GM23338 (cell line): ENCODE measurements around the gene SNAP25. TPM values are rescaled to one million over a fixed set of nuclear protein-coding genes. Genes with fewer than 3 reads are reported as not detected.

ENCODE experiments used
- ATAC-seq: fragments of 200-7000 bp; cut with Tn5 transposase; 3 replicates; pipeline ENCODE4 v1.9.1; 2020
- DNase-seq: peaks from one replicate; pipeline ENCODE4 v3.0.0-alpha.2; 2015; ENCODE audit warnings: low spot score
- H2AFZ ChIP-seq: fragments of 200-600 bp; sonication (generic); 2 replicates; pipeline ENCODE4 v1.8.0; 2016; ENCODE audit warnings: antibody characterized with exemption, mild to moderate bottlenecking, moderate library complexity
- H3F3A ChIP-seq: fragments of 200-600 bp; sonication (generic); replicated peaks from 2 replicates; pipeline ENCODE4 v1.8.0; 2017; ENCODE audit warnings: antibody characterized with exemption, mixed run types, low read depth
- H3K27ac ChIP-seq: fragments of 200-600 bp; sonication (generic); 2 replicates; pipeline ENCODE4 v1.6.1; 2016; ENCODE audit warnings: low read depth
- H3K27me3 ChIP-seq: fragments of 200-600 bp; sonication (generic); 2 replicates; pipeline ENCODE4 v1.8.0; 2016; ENCODE audit warnings: mild to moderate bottlenecking, mixed run types, moderate library complexity; ENCODE audit not compliant: insufficient read depth
- H3K36me3 ChIP-seq: fragments of 200-600 bp; sonication (generic); 2 replicates; pipeline ENCODE4 v1.8.0; 2016; ENCODE audit warnings: mild to moderate bottlenecking; ENCODE audit not compliant: insufficient read depth
- H3K4me1 ChIP-seq: fragments of 200-600 bp; sonication (generic); 2 replicates; pipeline ENCODE4 v1.8.0; 2016; ENCODE audit warnings: mild to moderate bottlenecking, moderate library complexity; ENCODE audit not compliant: insufficient read depth
- H3K4me2 ChIP-seq: fragments of 200-600 bp; sonication (generic); 2 replicates; pipeline ENCODE4 v1.7.1; 2017; ENCODE audit warnings: mixed run types
- H3K4me3 ChIP-seq: fragments of 200-600 bp; sonication (generic); 2 replicates; pipeline ENCODE4 v1.6.1; 2016; ENCODE audit warnings: mixed run types
- H3K79me2 ChIP-seq: fragments of 200-600 bp; sonication (generic); replicated peaks from 2 replicates; pipeline ENCODE4 v1.8.0; 2017; ENCODE audit warnings: mild to moderate bottlenecking; ENCODE audit not compliant: insufficient read depth
- H3K9me2 ChIP-seq: fragments of 200-600 bp; sonication (generic); 2 replicates; pipeline ENCODE4 v1.8.0; 2017; ENCODE audit not compliant: insufficient read depth
- H4K20me1 ChIP-seq: fragments of 200-600 bp; sonication (generic); replicated peaks from 2 replicates; pipeline ENCODE4 v1.8.0; 2017; ENCODE audit warnings: mild to moderate bottlenecking; ENCODE audit not compliant: insufficient read depth
- H3K27ac Mint-ChIP-seq: 2 replicates; pipeline ENCODE4 v1.8.0; 2020; ENCODE audit warnings: inconsistent platforms, mild to moderate bottlenecking, moderate library complexity, mixed read lengths
- H3K27me3 Mint-ChIP-seq: 3 replicates; pipeline ENCODE4 v1.8.0; 2022; ENCODE audit warnings: low read depth, mild to moderate bottlenecking, moderate library complexity, mixed read lengths, inconsistent platforms; ENCODE audit not compliant: insufficient read depth, poor library complexity
- H3K36me3 Mint-ChIP-seq: 3 replicates; pipeline ENCODE4 v1.8.0; 2021; ENCODE audit warnings: low read depth, mild to moderate bottlenecking, inconsistent platforms, moderate library complexity, mixed read lengths
- H3K4me1 Mint-ChIP-seq: 3 replicates; pipeline ENCODE4 v1.8.0; 2020; ENCODE audit warnings: mild to moderate bottlenecking, inconsistent platforms, mixed read lengths
- H3K4me3 Mint-ChIP-seq: 3 replicates; pipeline ENCODE4 v1.8.0; 2021; ENCODE audit warnings: moderate library complexity, mild to moderate bottlenecking, inconsistent platforms, mixed read lengths
- H3K9me3 Mint-ChIP-seq: 3 replicates; pipeline ENCODE4 v1.8.0; 2020; ENCODE audit warnings: moderate library complexity, mild to moderate bottlenecking, inconsistent platforms, mixed read lengths
- JUNB ChIP-seq: IDR thresholded peaks from one replicate; pipeline ENCODE4 v1.6.1; 2016; ENCODE audit warnings: antibody characterized with exemption; ENCODE audit not compliant: unreplicated experiment
- ZNF114 ChIP-seq: fragments of 250-450 bp; sonication (Bioruptor Pico); IDR thresholded peaks from 2 replicates; pipeline ENCODE4 v1.5.0; 2020; ENCODE audit warnings: mild to moderate bottlenecking, moderate library complexity
- polyA plus RNA-seq: library from polyadenylated mRNA; unstranded; fragments of >200 nt; fragmentation: Nextera tagmentation; extraction: Ambion mirVana; gene quantifications from 2 replicates; pipeline ENCODE4 v1.2.1, GENCODE V29; 2016
- total RNA-seq: library from RNA; depleted of rRNA; stranded (reverse); fragments of >200 nt; shearing (Covaris generic); gene quantifications from 2 replicates; pipeline ENCODE4 v1.2.3, GENCODE V29; 2014
- TF ChIP-seq, protein P1 (sequence below): fragments of 250-450 bp; sonication (Bioruptor Pico); IDR thresholded peaks from 2 replicates; pipeline ENCODE4 v1.5.0; 2020; ENCODE audit warnings: mild to moderate bottlenecking, moderate library complexity
- TF ChIP-seq, protein P2 (sequence below): IDR thresholded peaks from 2 replicates; pipeline ENCODE4 v1.6.1; 2016; ENCODE audit warnings: antibody characterized with exemption

Gene SNAP25
- total and polyA plus RNA-seq, 2 experiments from 2014 or later = 0.82 to 1.3 TPM

DNA sequence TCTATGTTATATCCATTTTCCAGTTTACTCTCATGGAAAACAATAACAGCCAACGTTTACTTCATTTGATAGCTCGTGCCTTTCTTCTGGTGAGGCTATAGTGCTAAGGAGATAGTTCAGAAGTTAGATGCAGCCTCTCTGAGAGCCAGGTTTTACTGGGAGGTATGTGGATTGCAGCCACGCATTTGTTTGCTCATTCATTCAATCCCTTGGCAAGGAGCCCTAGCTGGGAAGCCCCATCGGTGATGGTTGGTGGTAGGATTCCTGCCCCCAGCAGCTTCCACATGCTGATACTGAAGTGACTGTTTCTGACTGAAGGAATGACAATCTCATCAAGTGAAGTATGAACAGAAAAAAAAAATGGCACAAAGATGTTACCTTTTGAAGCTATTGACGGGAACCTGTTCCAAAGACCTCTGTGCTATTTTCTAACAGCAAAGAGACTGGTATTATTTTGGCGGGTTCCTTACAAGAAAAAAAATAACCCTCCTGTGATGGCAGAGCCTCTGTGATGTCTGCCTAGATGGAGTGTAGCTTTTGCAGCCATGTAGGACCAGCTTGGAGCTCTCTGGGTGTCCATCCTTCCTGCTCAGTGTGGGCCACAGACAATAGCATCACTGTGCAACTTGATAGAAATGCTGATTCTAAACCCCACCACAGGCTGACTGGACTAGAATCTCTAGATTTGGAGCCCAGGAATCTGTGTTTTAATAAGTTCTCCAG lies 30.6 kb downstream of the SNAP25 start:
- H3K27me3 ChIP-seq = no peaks in the 10 kb centered on the region
- H3K4me1 ChIP-seq = peaks cover 31% of the 10 kb centered on the region
- ATAC-seq (peak; percentile 84), DNase-seq (peak; percentile 47)
- H3K27ac Mint-ChIP-seq = no peak overlapping the region
- no peaks in the 10 kb centered on the region for H3F3A ChIP-seq
- H3K4me1 Mint-ChIP-seq = peaks cover 35% of the 10 kb centered on the region
- H3K27me3 Mint-ChIP-seq = peaks cover 2% of the 10 kb centered on the region
- no peaks in the 10 kb centered on the region for H3K36me3 ChIP-seq
- no peak overlapping the region for H3K4me3 ChIP-seq
- TF ChIP-seq, protein P1, sequence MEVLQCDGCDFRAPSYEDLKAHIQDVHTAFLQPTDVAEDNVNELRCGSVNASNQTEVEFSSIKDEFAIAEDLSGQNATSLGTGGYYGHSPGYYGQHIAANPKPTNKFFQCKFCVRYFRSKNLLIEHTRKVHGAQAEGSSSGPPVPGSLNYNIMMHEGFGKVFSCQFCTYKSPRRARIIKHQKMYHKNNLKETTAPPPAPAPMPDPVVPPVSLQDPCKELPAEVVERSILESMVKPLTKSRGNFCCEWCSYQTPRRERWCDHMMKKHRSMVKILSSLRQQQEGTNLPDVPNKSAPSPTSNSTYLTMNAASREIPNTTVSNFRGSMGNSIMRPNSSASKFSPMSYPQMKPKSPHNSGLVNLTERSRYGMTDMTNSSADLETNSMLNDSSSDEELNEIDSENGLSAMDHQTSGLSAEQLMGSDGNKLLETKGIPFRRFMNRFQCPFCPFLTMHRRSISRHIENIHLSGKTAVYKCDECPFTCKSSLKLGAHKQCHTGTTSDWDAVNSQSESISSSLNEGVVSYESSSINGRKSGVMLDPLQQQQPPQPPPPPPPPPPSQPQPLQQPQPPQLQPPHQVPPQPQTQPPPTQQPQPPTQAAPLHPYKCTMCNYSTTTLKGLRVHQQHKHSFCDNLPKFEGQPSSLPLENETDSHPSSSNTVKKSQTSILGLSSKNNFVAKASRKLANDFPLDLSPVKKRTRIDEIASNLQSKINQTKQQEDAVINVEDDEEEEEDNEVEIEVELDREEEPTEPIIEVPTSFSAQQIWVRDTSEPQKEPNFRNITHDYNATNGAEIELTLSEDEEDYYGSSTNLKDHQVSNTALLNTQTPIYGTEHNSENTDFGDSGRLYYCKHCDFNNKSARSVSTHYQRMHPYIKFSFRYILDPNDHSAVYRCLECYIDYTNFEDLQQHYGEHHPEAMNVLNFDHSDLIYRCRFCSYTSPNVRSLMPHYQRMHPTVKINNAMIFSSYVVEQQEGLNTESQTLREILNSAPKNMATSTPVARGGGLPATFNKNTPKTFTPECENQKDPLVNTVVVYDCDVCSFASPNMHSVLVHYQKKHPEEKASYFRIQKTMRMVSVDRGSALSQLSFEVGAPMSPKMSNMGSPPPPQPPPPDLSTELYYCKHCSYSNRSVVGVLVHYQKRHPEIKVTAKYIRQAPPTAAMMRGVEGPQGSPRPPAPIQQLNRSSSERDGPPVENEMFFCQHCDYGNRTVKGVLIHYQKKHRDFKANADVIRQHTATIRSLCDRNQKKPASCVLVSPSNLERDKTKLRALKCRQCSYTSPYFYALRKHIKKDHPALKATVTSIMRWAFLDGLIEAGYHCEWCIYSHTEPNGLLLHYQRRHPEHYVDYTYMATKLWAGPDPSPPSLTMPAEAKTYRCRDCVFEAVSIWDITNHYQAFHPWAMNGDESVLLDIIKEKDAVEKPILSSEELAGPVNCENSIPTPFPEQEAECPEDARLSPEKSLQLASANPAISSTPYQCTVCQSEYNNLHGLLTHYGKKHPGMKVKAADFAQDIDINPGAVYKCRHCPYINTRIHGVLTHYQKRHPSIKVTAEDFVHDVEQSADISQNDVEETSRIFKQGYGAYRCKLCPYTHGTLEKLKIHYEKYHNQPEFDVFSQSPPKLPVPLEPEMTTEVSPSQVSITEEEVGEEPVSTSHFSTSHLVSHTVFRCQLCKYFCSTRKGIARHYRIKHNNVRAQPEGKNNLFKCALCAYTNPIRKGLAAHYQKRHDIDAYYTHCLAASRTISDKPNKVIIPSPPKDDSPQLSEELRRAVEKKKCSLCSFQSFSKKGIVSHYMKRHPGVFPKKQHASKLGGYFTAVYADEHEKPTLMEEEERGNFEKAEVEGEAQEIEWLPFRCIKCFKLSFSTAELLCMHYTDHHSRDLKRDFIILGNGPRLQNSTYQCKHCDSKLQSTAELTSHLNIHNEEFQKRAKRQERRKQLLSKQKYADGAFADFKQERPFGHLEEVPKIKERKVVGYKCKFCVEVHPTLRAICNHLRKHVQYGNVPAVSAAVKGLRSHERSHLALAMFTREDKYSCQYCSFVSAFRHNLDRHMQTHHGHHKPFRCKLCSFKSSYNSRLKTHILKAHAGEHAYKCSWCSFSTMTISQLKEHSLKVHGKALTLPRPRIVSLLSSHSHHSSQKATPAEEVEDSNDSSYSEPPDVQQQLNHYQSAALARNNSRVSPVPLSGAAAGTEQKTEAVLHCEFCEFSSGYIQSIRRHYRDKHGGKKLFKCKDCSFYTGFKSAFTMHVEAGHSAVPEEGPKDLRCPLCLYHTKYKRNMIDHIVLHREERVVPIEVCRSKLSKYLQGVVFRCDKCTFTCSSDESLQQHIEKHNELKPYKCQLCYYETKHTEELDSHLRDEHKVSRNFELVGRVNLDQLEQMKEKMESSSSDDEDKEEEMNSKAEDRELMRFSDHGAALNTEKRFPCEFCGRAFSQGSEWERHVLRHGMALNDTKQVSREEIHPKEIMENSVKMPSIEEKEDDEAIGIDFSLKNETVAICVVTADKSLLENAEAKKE (CRISPR knock-in tag) = 0 out of 2 replicates have a peak, but pooled peaks have one; percentile 47
- TF ChIP-seq JUNB (no peak), ZNF114 (CRISPR knock-in tag) (no peak)
- H4K20me1 ChIP-seq = no peaks in the 10 kb centered on the region
- no peak overlapping the region for H3K4me3 Mint-ChIP-seq
- H3K79me2 ChIP-seq = no peaks in the 10 kb centered on the region
- peaks cover 4% of the 10 kb centered on the region; the same call in 1 of the 2 replicates for H3K9me2 ChIP-seq
- H3K27ac ChIP-seq = peak overlapping the region; percentile 42
- no peaks in the 10 kb centered on the region for H3K9me3 Mint-ChIP-seq
- H2AFZ ChIP-seq = peak overlapping the region; percentile 4; the same call in 1 of the 2 replicates
- no peaks in the 10 kb centered on the region for H3K36me3 Mint-ChIP-seq
- peak overlapping the region; percentile 58 for H3K4me2 ChIP-seq

DNA sequence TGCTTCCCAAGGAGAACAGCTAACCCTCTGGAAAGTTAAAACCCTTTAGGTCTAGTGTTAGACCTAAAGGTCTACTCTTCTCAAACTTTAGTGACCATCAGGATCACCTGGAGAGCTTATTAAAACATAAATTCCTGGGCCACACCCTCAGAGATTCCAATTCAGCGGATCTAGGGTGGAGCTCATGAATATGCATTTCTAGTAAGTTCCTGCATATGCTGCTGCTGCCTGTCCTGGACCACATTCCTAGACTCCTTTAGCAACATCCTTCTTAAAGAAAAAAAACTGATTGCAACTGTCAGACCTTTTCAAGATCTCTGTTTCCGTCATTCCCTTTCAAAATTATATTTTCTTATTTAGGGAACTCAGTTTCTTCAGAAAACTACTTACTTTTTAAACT lies 31.2 kb downstream of the SNAP25 start:
- no peak overlapping the region for H3K4me3 Mint-ChIP-seq
- Histone ChIP-seq H3F3A (no peaks in the 10 kb centered on the region), H2AFZ (no peak overlapping the region)

More for the DNA sequence above, 31.2 kb downstream of the SNAP25 start:
- H3K27ac ChIP-seq = no peak overlapping the region
- no peaks in the 10 kb centered on the region for H3K36me3 ChIP-seq
- H3K4me3 ChIP-seq = no peak overlapping the region
- no peaks in the 10 kb centered on the region for H3K27me3 ChIP-seq
- ATAC-seq (peak; percentile 61), DNase-seq (peak; percentile 69)
- no peaks in the 10 kb centered on the region for H3K79me2 ChIP-seq
- H4K20me1 ChIP-seq = no peaks in the 10 kb centered on the region
- Mint-ChIP-seq H3K27ac (no peak overlapping the region), H3K36me3 (no peaks in the 10 kb centered on the region), H3K27me3 (peaks cover 2% of the 10 kb centered on the region), H3K9me3 (no peaks in the 10 kb centered on the region), H3K4me1 (peaks cover 37% of the 10 kb centered on the region)
- peaks cover 4% of the 10 kb centered on the region; the same call in 1 of the 2 replicates for H3K9me2 ChIP-seq
- peak overlapping the region; percentile 58 for H3K4me2 ChIP-seq
- TF ChIP-seq, protein P2, sequence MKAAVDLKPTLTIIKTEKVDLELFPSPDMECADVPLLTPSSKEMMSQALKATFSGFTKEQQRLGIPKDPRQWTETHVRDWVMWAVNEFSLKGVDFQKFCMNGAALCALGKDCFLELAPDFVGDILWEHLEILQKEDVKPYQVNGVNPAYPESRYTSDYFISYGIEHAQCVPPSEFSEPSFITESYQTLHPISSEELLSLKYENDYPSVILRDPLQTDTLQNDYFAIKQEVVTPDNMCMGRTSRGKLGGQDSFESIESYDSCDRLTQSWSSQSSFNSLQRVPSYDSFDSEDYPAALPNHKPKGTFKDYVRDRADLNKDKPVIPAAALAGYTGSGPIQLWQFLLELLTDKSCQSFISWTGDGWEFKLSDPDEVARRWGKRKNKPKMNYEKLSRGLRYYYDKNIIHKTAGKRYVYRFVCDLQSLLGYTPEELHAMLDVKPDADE = no peak
- H3K4me1 ChIP-seq = peaks cover 31% of the 10 kb centered on the region
